Heart left ventricle (tissue), 16 donors: ENCODE results near the gene SPOCK2. TPM values are rescaled to one million over a fixed set of nuclear protein-coding genes. Genes with fewer than 3 reads are reported as not detected.

ENCODE experiments used
- ATAC-seq, 4 donors: fragments of 200-7000 bp; cut with Tn5 transposase; one replicate each; pipeline ENCODE4 v1.9.1; 2020 to 2022; ENCODE audit warnings: moderate library complexity in 4 of 4, mild to moderate bottlenecking in 3 of 4, moderate number of reproducible peaks in 1 of 4
- DNase-seq, 5 donors: peaks; one replicate each; pipeline ENCODE4 v3.0.0-alpha.2; 2020
- H3K27ac ChIP-seq, 12 donors: fragments of 200-600 bp; sonication (generic) in 4 of 12; one replicate each; pipeline versions ENCODE4 v1.5.0 to v1.8.0; 2016 to 2022; ENCODE audit warnings: mild to moderate bottlenecking in 2 of 12
- H3K27me3 ChIP-seq, 9 donors: fragments of 200-600 bp; sonication (generic) in 2 of 9; one replicate each; pipeline versions ENCODE4 v1.5.1 to v1.8.0; 2016 to 2022; ENCODE audit warnings: mild to moderate bottlenecking in 3 of 9
- H3K36me3 ChIP-seq, 9 donors: fragments of 200-600 bp; sonication (generic) in 2 of 9; one replicate each; pipeline versions ENCODE4 v1.5.0 to v1.8.0; 2018 to 2022; ENCODE audit warnings: mild to moderate bottlenecking in 2 of 9
- H3K4me1 ChIP-seq, 12 donors: fragments of 200-600 bp; sonication (generic) in 4 of 12; one replicate each; pipeline versions ENCODE4 v1.5.0 to v1.8.0; 2016 to 2022; ENCODE audit warnings: mild to moderate bottlenecking in 3 of 12
- H3K4me3 ChIP-seq, 12 donors: fragments of 200-600 bp; sonication (generic) in 4 of 12; one replicate each; pipeline versions ENCODE4 v1.5.0 to v1.8.0; 2017 to 2022; ENCODE audit warnings: mild to moderate bottlenecking in 9 of 12, moderate library complexity in 4 of 12
- H3K9me3 ChIP-seq, 12 donors: fragments of 200-600 bp; sonication (generic) in 4 of 12; one replicate each; pipeline versions ENCODE4 v1.5.0 to v1.8.0; 2016 to 2022; ENCODE audit warnings: mild to moderate bottlenecking in 1 of 12
- POLR2A ChIP-seq, 2 donors: fragments of 450-650 bp; IDR thresholded peaks; one replicate each; pipeline ENCODE4 v1.6.1; 2017; ENCODE audit warnings: antibody characterized with exemption in 2 of 2, mild to moderate bottlenecking in 2 of 2, moderate library complexity in 2 of 2
- WGBS, 4 donors: extraction: QIAGEN DNeasy Blood & Tissue Kit in 2 of 4; methylation state at CpG; one replicate each; pipeline versions ENCODE4 v1.1.5 to v1.1.7; 2013 to 2018; 5-methylcytosine and 5-hydroxymethylcytosine counted together
- intact Hi-C, 10 donors: fragments of 100-400 bp; cut with DNase I; formaldehyde crosslinking; loops; one replicate each; pipeline versions ENCODE4 v1.11.1 to v1.14.2; 2022
- polyA plus RNA-seq, 2 donors: library from polyadenylated mRNA; stranded (reverse); fragments of 200-250 nt; gene quantifications; one replicate each; pipeline ENCODE4 v1.2.3, GENCODE V29; 2013
- total RNA-seq, 9 donors: library from RNA; depleted of rRNA in 2 of 9; stranded (reverse); fragments of >200 nt in 2 of 9; fragmentation: NEBNext Ultra II Directional in 3 of 9; extraction: Animal tissue kit (Norgen Biotek cat#: 25700) in 3 of 9; gene quantifications; one replicate each; pipeline versions ENCODE4 v1.1.0 to v1.2.4, GENCODE V29; 2016 to 2023
- TF ChIP-seq, protein P1 (sequence below), 12 donors: fragments of 200-600 bp; sonication (generic) in 4 of 12; IDR thresholded peaks; one replicate each; pipeline versions ENCODE4 v1.5.0 to v1.8.0; 2018 to 2022; ENCODE audit warnings: antibody characterized with exemption in 12 of 12, mild to moderate bottlenecking in 5 of 12
- donor health status: ischemic (EF 13 %, LVEDD 7.1; RV severe dilation, severe dysfunction).
- donor health status: healthy with polysubstance abuse.
- donor health status: DM: no; HTN: yes; CAD: no.
- donor health status: DM: no; HTN: no; CAD: no.
- donor health status: ischemic (EF 25% LVEDD 6.9; RV normal size, moderate dysfunction).
- donor health status: ischemic (EF 25% LVEDD 5.7; RV mildly dilated, moderate dysfunction).
- donor health status: healthy.
- donor health status: DM: yes; HTN: yes; CAD: no.
- donor health status: ischemic (EF 35%, LVEDD 5.7; RV mildly dilated, moderate dysfunction).
- donor health status: nonischemic (EF 11% LVEDD 7.7; RV severe dilation, severe dysfunction).
- donor health status: DM: yes; HTN: yes; CAD: no.
- donor health status: PGD.
- donor health status: ischemic (EF 29% LVEDD 5.4; RV normal size, mild dysfunction).
- donor health status: nonischemic (EF 23%, LVEDD 6.1; RV moderate dilation, normal function).

Gene SPOCK2
- total and polyA plus RNA-seq, 11 donors = 4.4 to 16.6 (median 8.0) TPM

DNA sequence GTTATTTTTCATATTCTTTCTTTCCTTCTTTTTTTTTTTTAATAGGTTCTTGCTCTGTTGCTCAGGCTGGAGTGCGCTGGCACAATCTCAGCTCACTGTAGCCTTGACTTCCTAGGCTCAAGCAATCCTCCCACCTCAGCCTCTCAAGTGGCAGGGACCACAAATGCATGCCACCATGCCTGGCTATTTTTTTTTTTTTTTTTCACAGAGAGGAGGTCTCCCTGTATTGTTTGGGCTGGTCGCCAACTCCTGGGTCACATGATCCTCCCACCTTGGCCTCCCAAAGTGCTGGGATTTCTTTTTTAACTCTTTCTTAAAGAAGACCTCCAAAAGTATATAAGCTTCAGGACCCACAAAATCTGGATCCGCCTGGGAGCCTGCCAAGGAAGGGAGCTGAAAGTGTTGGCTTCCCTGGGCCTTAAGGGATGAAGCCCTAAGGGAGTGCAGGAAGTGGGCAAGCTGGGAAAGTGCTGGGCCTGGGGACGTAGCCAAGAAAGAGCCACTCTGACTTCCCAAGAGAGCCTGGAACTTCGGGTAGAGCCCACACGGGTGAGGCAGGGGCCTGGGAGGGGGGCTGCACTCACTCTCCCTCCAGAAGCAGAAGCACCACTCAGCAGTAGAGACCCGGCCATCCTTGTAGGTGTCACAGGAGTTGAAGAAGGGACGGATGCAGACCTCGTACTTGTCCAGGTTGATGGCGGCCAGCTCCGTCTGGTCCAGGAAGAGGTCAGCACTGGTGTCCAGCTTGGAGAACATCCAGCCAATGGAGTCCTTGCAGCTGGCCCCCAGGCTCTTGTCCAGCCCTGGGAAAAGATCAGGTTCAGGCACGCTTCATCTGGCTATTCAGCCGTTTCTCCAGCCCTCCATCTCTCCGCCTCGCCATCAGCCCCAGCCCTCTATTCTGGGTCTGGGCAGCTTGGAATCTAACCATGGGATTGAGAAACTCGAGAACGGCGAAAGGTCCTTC lies 21.8 kb downstream of the SPOCK2 start:
- 71 to 82% (median 77%) methylated on average over 13 to 18 of the region's 18 CpGs for WGBS, 4 donors
- peak in 3 of 4 donors; percentile 3 to 25 (median 23) for ATAC-seq
- DNase-seq = peak in 1 of 5 donors; percentile 69
- no peak for TF ChIP-seq POLR2A (IDR thresholded peaks at IDR 0.05)
- TF ChIP-seq, protein P1, sequence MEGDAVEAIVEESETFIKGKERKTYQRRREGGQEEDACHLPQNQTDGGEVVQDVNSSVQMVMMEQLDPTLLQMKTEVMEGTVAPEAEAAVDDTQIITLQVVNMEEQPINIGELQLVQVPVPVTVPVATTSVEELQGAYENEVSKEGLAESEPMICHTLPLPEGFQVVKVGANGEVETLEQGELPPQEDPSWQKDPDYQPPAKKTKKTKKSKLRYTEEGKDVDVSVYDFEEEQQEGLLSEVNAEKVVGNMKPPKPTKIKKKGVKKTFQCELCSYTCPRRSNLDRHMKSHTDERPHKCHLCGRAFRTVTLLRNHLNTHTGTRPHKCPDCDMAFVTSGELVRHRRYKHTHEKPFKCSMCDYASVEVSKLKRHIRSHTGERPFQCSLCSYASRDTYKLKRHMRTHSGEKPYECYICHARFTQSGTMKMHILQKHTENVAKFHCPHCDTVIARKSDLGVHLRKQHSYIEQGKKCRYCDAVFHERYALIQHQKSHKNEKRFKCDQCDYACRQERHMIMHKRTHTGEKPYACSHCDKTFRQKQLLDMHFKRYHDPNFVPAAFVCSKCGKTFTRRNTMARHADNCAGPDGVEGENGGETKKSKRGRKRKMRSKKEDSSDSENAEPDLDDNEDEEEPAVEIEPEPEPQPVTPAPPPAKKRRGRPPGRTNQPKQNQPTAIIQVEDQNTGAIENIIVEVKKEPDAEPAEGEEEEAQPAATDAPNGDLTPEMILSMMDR (IDR thresholded peaks at IDR 0.05) = no peak
- H3K27ac ChIP-seq = no peak overlapping the region
- intact Hi-C loops = no loop called here
- H3K27me3 ChIP-seq = no peaks in the 10 kb centered on the region
- no peak overlapping the region for H3K4me3 ChIP-seq
- H3K4me1 ChIP-seq = peaks cover 0 to 37% (median 13%) of the 10 kb centered on the region in 12 donors
- H3K36me3 ChIP-seq = peaks cover 0 to 20% (median 0%) of the 10 kb centered on the region in 9 donors
- peaks cover 0 to 3% (median 0%) of the 10 kb centered on the region in 12 donors for H3K9me3 ChIP-seq

DNA sequence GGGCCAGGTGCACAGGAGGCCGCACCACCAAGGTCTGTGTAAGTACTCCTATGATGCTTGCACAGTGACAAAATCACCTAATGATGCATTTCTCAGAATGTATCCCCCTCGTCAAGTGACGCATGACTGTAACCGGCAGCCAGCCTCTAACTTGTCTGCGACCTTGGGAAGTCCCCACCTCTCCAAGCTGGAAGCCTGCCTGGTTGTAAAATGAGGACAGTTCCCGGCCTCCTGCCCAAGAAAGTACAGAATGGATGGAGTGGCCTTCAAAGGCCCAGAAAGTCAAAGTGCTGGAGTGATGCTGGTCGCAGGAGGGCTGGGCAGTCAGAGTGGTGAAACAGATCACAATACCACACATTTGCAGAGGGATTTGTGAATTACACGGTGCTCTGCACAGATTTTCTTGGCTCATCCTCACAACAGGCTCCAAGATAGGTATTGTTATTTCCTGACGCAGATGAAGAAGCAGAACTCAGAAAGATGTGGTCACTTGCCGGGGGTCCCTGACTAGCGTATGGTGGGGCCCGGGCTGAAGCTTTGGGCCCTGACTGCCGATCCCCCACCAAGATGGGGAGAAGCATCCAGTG lies 22.8 kb downstream of the SPOCK2 start:
- ATAC-seq = peak; percentile 37 to 65 (median 62)

DNA sequence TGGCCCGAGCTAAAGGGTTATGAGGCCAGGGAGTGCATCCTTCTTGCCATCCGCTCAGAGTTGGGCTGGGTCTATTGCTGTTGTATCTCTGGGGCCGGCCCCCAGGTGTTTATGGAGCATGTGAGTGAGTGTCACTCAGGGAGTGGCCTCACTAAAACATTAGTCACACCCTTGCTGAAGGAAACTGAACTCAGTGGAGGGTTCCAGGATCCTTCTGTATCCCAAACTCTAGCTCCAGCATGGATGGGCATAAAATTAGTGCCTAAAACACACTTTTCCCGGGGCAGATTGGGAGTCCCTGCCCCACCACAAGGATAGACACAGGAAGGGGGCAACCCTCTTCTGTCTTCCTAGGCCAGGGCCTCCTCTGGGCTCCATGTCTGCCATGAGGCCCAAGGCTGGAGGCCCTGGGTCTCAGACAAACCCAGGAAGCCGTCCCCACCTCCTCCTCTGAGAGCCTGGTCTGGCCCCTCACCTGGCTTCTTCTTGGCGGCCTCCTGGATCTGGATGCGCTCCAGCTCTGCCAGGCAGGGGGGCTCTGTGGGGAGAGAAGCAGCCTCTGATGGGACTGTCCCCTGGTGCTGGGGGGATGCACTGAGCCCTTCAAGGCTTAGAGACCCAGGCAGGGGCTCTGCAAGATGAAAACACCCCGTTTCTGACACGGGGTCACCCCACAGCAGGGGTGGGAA lies 24.5 kb downstream of the SPOCK2 start:
- ATAC-seq (no peak), DNase-seq (no peak)
- intact Hi-C loops = no loop called here
- Histone ChIP-seq H3K4me1 (peaks cover 0 to 34% (median 11%) of the 10 kb centered on the region in 12 donors), H3K27ac (no peak overlapping the region), H3K27me3 (no peaks in the 10 kb centered on the region), H3K36me3 (peaks cover 0 to 20% (median 0%) of the 10 kb centered on the region in 9 donors), H3K9me3 (no peaks in the 10 kb centered on the region), H3K4me3 (no peak overlapping the region)
- WGBS, 4 donors = 84 to 90% (median 89%) methylated on average over 8 to 9 of the region's 9 CpGs
- no peak for TF ChIP-seq POLR2A (IDR thresholded peaks at IDR 0.05)
- TF ChIP-seq, protein P1 (IDR thresholded peaks at IDR 0.05) = no peak

More for the DNA sequence above, 22.8 kb downstream of the SPOCK2 start:
- DNase-seq = peak in 2 of 5 donors; percentile 50 to 75
- TF ChIP-seq, protein P1 (IDR thresholded peaks at IDR 0.05) = no peak
- no peak for TF ChIP-seq POLR2A (IDR thresholded peaks at IDR 0.05)
- peak overlapping the region in 2 of 12 donors; percentile 12 to 56 for H3K27ac ChIP-seq
- intact Hi-C loops = no loop called here
- no peaks in the 10 kb centered on the region for H3K27me3 ChIP-seq
- H3K9me3 ChIP-seq = no peaks in the 10 kb centered on the region
- H3K4me1 ChIP-seq = peaks cover 0 to 35% (median 13%) of the 10 kb centered on the region in 12 donors
- WGBS, 4 donors = 65 to 71% (median 67%) methylated on average over 12 to 13 of the region's 13 CpGs
- no peak overlapping the region for H3K4me3 ChIP-seq
- H3K36me3 ChIP-seq = peaks cover 0 to 20% (median 0%) of the 10 kb centered on the region in 9 donors
